HCT116 (cell line): ENCODE data around the gene GABRR3. TPM values are rescaled to one million over a fixed set of nuclear protein-coding genes. Genes with fewer than 3 reads are reported as not detected.

ENCODE experiments used
- ATAC-seq: fragments of 200-7000 bp; cut with Tn5 transposase; 2 replicates; pipeline ENCODE4 v1.9.1; 2020; ENCODE audit warnings: mild to moderate bottlenecking, moderate library complexity
- BruUV-seq: library from RNA; stranded (reverse); fragments of 400-500 nt; replicated peaks from 2 replicates; lab custom pipeline; 2021; lab: Mats Ljungman, UMichigan
- CTCF ChIA-PET: fragments of 300-600 bp; sonication (Branson Sonifier 250); formaldehyde crosslinking; loops from one replicate; lab custom pipeline; 2021; ENCODE audit warnings: antibody characterized with exemption; lab: Charles Lee
- POLR2A ChIA-PET: fragments of 300-600, 350-600 bp; sonication (Branson Sonifier 250); formaldehyde crosslinking; loops from one replicate; lab custom pipeline; 2021; ENCODE audit warnings: antibody characterized with exemption; lab: Charles Lee
- RAD21 ChIA-PET, 2 experiments: fragments of 300-600 bp; sonication (Branson Sonifier 250); formaldehyde crosslinking; loops; one replicate each; lab custom pipeline; 2023; ENCODE audit warnings: low total read pairs in 2 of 2; ENCODE audit not compliant: uncharacterized antibody in 2 of 2, unreplicated experiment in 2 of 2, low non-redundant PET in 1 of 2; lab: Charles Lee
- DNase-seq: peaks from one replicate; pipeline ENCODE4 v3.0.0-alpha.2; 2010; ENCODE audit warnings: low read depth, low spot score
- H2AFZ ChIP-seq: fragments of 200-600 bp; shearing (Covaris generic), sonication (generic); 2 replicates; pipeline ENCODE4 v1.6.1; 2017; ENCODE audit warnings: low read depth, mixed run types, mixed read lengths, antibody characterized with exemption, low read length; ENCODE audit not compliant: poor library complexity, severe bottlenecking
- H3K27ac ChIP-seq: 2 replicates; pipeline ENCODE4 v1.5.1; 2012; ENCODE audit warnings: low read depth, low read length
- H3K27me3 ChIP-seq: fragments of 200-600 bp; sonication (generic); 2 replicates; pipeline ENCODE4 v1.6.1; 2016; ENCODE audit warnings: mixed run types, low read length, mixed read lengths; ENCODE audit not compliant: insufficient read depth
- H3K36me3 ChIP-seq, 2 experiments: fragments of 200-500 bp in 1 of 2; fragments of 200-600 bp in 1 of 2; sonication (Bioruptor generic) in 1 of 2; sonication (generic) in 1 of 2; 2 replicates each; pipeline versions ENCODE4 v1.5.1 to v1.6.1; 2014 to 2016; ENCODE audit warnings: low read length in 2 of 2, inconsistent platforms in 1 of 2, mixed read lengths in 1 of 2, mixed run types in 1 of 2; ENCODE audit not compliant: insufficient read depth in 2 of 2, control insufficient read depth in 1 of 2
- H3K4me1 ChIP-seq, 2 experiments: fragments of 200-600 bp in 1 of 2; sonication (generic) in 1 of 2; 2 replicates each; pipeline versions ENCODE4 v1.5.1 to v1.6.1; 2012 to 2017; ENCODE audit warnings: low read length in 2 of 2, inconsistent platforms in 1 of 2, mild to moderate bottlenecking in 1 of 2, mixed read lengths in 1 of 2, mixed run types in 1 of 2, moderate library complexity in 1 of 2; ENCODE audit not compliant: insufficient read depth in 2 of 2, control insufficient read depth in 1 of 2
- H3K4me2 ChIP-seq: fragments of 200-600 bp; sonication (generic); 2 replicates; pipeline ENCODE4 v1.6.1; 2017; ENCODE audit warnings: mixed run types, low read length, mixed read lengths
- H3K4me3 ChIP-seq, 2 experiments: fragments of 200-600 bp in 1 of 2; sonication (generic) in 1 of 2; replicated peaks in 1 of 2; 2 replicates each; pipeline ENCODE4 v1.5.1; 2011 to 2016; ENCODE audit warnings: low read length in 2 of 2, control low read depth in 1 of 2, low read depth in 1 of 2, mild to moderate bottlenecking in 1 of 2, mixed read lengths in 1 of 2, mixed run types in 1 of 2
- H3K79me2 ChIP-seq: fragments of 200-600 bp; sonication (generic); 2 replicates; pipeline ENCODE4 v1.6.1; 2017; ENCODE audit warnings: mild to moderate bottlenecking, mixed run types, low read length, moderate library complexity, mixed read lengths; ENCODE audit not compliant: insufficient read depth
- H3K9ac ChIP-seq: fragments of 200-600 bp; sonication (generic); 2 replicates; pipeline ENCODE4 v1.6.1; 2016; ENCODE audit warnings: low read length, mixed read lengths
- H3K9me2 ChIP-seq: fragments of 200-600 bp; sonication (generic), shearing (Covaris generic); 2 replicates; pipeline ENCODE4 v1.6.1; 2017; ENCODE audit warnings: mixed run types, mild to moderate bottlenecking, moderate library complexity; ENCODE audit not compliant: insufficient read depth
- H3K9me3 ChIP-seq, 2 experiments: fragments of 200-500 bp in 1 of 2; fragments of 200-600 bp in 1 of 2; sonication (Bioruptor generic) in 1 of 2; sonication (generic) in 1 of 2; 2 replicates each; pipeline ENCODE4 v1.6.1; 2014 to 2017; ENCODE audit warnings: low read length in 2 of 2, mixed read lengths in 2 of 2, inconsistent platforms in 1 of 2, low read depth in 1 of 2, mild to moderate bottlenecking in 1 of 2, mixed run types in 1 of 2, moderate library complexity in 1 of 2; ENCODE audit not compliant: control insufficient read depth in 1 of 2, insufficient read depth in 1 of 2
- H4K20me1 ChIP-seq: fragments of 200-600 bp; sonication (generic), shearing (Covaris generic); 2 replicates; pipeline ENCODE4 v1.6.1; 2017; ENCODE audit warnings: mixed run types, mild to moderate bottlenecking, moderate library complexity; ENCODE audit not compliant: insufficient read depth
- CBX3 ChIP-seq: IDR thresholded peaks from 2 replicates; pipeline ENCODE4 v1.6.1; 2012; ENCODE audit warnings: low read depth
- CEBPB ChIP-seq: IDR thresholded peaks from 2 replicates; pipeline ENCODE4 v1.6.1; 2012; ENCODE audit warnings: low read depth
- CTCF ChIP-seq, 3 experiments: fragments of 200-600 bp in 1 of 3; sonication (generic) in 1 of 3; IDR thresholded peaks in 2 of 3; conservative IDR thresholded peaks in 1 of 3; 2 replicates each; pipeline ENCODE4 v1.5.1; 2012 to 2017; ENCODE audit warnings: low read depth in 2 of 3, low read length in 2 of 3, antibody characterized with exemption in 1 of 3, borderline replicate concordance in 1 of 3, control low read depth in 1 of 3, mild to moderate bottlenecking in 1 of 3, mixed read lengths in 1 of 3, mixed run types in 1 of 3, moderate library complexity in 1 of 3; ENCODE audit not compliant: insufficient read depth in 1 of 3
- ELF1 ChIP-seq: IDR thresholded peaks from 2 replicates; pipeline ENCODE4 v1.6.1; 2012; ENCODE audit warnings: low read depth, borderline replicate concordance
- EZH2phosphoT487 ChIP-seq: fragments of 200-600 bp; IDR thresholded peaks from 2 replicates; pipeline ENCODE4 v1.6.1; 2018; ENCODE audit warnings: antibody characterized with exemption, borderline replicate concordance
- POLR2A ChIP-seq: IDR thresholded peaks from 2 replicates; pipeline ENCODE4 v1.7.0; 2011; ENCODE audit warnings: borderline replicate concordance; ENCODE audit not compliant: insufficient read depth, insufficient read length; ENCODE audit errors: extremely low read depth
- SIN3A ChIP-seq: IDR thresholded peaks from 2 replicates; pipeline ENCODE4 v1.6.1; 2012; ENCODE audit warnings: low read depth
- SRF ChIP-seq: IDR thresholded peaks from 2 replicates; pipeline ENCODE4 v1.6.1; 2012; ENCODE audit warnings: low read depth
- YY1 ChIP-seq: IDR thresholded peaks from 2 replicates; pipeline ENCODE4 v1.6.1; 2011; ENCODE audit warnings: low read length, low read depth, moderate library complexity, mild to moderate bottlenecking; ENCODE audit not compliant: insufficient replicate concordance; ENCODE audit errors: extremely low read depth
- ZBTB33 ChIP-seq: IDR thresholded peaks from 2 replicates; pipeline ENCODE4 v1.6.1; 2011; ENCODE audit warnings: mild to moderate bottlenecking, low read length, moderate library complexity; ENCODE audit not compliant: insufficient replicate concordance; ENCODE audit errors: extremely low read depth
- ZNF274 ChIP-seq: fragments of 200-500 bp; sonication (Bioruptor generic); IDR thresholded peaks from 2 replicates; pipeline ENCODE4 v1.6.1; 2014; ENCODE audit warnings: mild to moderate bottlenecking, low read depth, low read length, inconsistent platforms
- intact Hi-C: fragments of 100-400 bp; cut with micrococcal nuclease; formaldehyde crosslinking; loops from 2 replicates; pipeline ENCODE4 v1.10.0; 2022
- total RNA-seq: library from RNA; stranded (reverse); gene quantifications from one replicate; pipeline ENCODE4 v1.2.1, GENCODE V29; 2021; ENCODE audit not compliant: unreplicated experiment

The GABRR3 gene
- total RNA-seq, 1 experiment from 2014 or later = not detected

GRCh38 chr3:98004721-98005120 is 30.4 kb downstream of the GABRR3 start:
- RAD21 ChIA-PET = no interaction called here
- no peak overlapping the region for H3K27ac ChIP-seq
- intact Hi-C loops = no loop called here
- H3K4me2 ChIP-seq = no peak overlapping the region
- POLR2A ChIA-PET = no interaction called here
- no peaks in the 10 kb centered on the region for H3K9me2 ChIP-seq
- H3K9ac ChIP-seq = no peak overlapping the region
- CTCF ChIA-PET = interaction anchor here (1.1 kb wide), 1 partner anchor 285 kb away, joined by 3 read pairs; no protein-coding TSS in a partner anchor
- no TSS peak for BruUV-seq
- TF ChIP-seq POLR2A = no peak
- no peak for TF ChIP-seq CBX3
- TF ChIP-seq YY1 = no peak
- TF ChIP-seq SRF = no peak
- TF ChIP-seq SIN3A = no peak
- no peak for TF ChIP-seq EZH2phosphoT487
- TF ChIP-seq ELF1 = no peak
- TF ChIP-seq ZBTB33 = no peak
- TF ChIP-seq CEBPB = no peak
- TF ChIP-seq ZNF274 = no peak
- no peak for TF ChIP-seq CTCF (IDR thresholded peaks at IDR 0.05 in 2 of 3, conservative IDR thresholded peaks at IDR 0.05 in 1 of 3; ENCODE audit: borderline replicate concordance in 1 of 3, insufficient read depth in 1 of 3, low read depth in 2 of 3, low read length in 2 of 3)
- no peaks in the 10 kb centered on the region for H3K79me2 ChIP-seq
- H3K27me3 ChIP-seq = no peaks in the 10 kb centered on the region
- DNase-seq = no peak
- H4K20me1 ChIP-seq = no peaks in the 10 kb centered on the region
- ATAC-seq = no peak
- H3K4me1 ChIP-seq = no peaks in the 10 kb centered on the region
- H3K36me3 ChIP-seq = no peaks in the 10 kb centered on the region
- H3K9me3 ChIP-seq = no peaks in the 10 kb centered on the region
- H2AFZ ChIP-seq = no peak overlapping the region
- no peak overlapping the region for H3K4me3 ChIP-seq
